SU-DHL-6 (cell line): ENCODE measurements around the gene BBS10.
"Not testable (repeated sequence)": the region's sequence is repeated elsewhere in the genome, so short reads cannot be mapped to it uniquely, and the experiment has no call there.

ENCODE experiments used
- H2AFZ ChIP-seq: fragments of 200-600 bp; sonication (generic); 2 replicates; pipeline ENCODE4 v1.6.1; 2014; ENCODE audit warnings: low read depth, mild to moderate bottlenecking, moderate library complexity, mixed read lengths, antibody characterized with exemption, low read length; ENCODE audit not compliant: severe bottlenecking
- H3F3A ChIP-seq: fragments of 200-600 bp; shearing (Covaris generic); 2 replicates; pipeline ENCODE4 v1.6.0; 2016; ENCODE audit warnings: antibody characterized with exemption, mild to moderate bottlenecking; ENCODE audit not compliant: insufficient read depth
- H3K27ac ChIP-seq: fragments of 200-600 bp; sonication (generic); 2 replicates; pipeline ENCODE4 v1.5.1; 2016; ENCODE audit warnings: low read depth, mild to moderate bottlenecking, low read length, moderate library complexity, mixed read lengths
- H3K27me3 ChIP-seq: fragments of 200-600 bp; sonication (generic), shearing (Covaris generic); 2 replicates; pipeline ENCODE4 v1.6.0; 2014; ENCODE audit warnings: mild to moderate bottlenecking, low read length
- H3K36me3 ChIP-seq: fragments of 200-600 bp; sonication (generic); 2 replicates; pipeline ENCODE4 v1.6.1; 2014; ENCODE audit warnings: mild to moderate bottlenecking, low read length, mixed read lengths
- H3K4me2 ChIP-seq: fragments of 300-600, 200-600 bp; shearing (Covaris generic), sonication (generic); 2 replicates; pipeline ENCODE4 v1.6.0; 2014; ENCODE audit warnings: low read length, low read depth, mild to moderate bottlenecking; ENCODE audit not compliant: poor library complexity, severe bottlenecking
- H3K4me3 ChIP-seq: fragments of 200-600 bp; sonication (generic); 2 replicates; pipeline ENCODE4 v1.5.1; 2014; ENCODE audit warnings: antibody characterized with exemption, low read length, mild to moderate bottlenecking, mixed read lengths; ENCODE audit not compliant: insufficient read depth, poor library complexity, severe bottlenecking
- H3K79me2 ChIP-seq: fragments of 200-600 bp; sonication (generic); 2 replicates; pipeline ENCODE4 v1.6.1; 2014; ENCODE audit warnings: mild to moderate bottlenecking, low read length, moderate library complexity; ENCODE audit not compliant: insufficient read depth
- H3K9ac ChIP-seq: fragments of 200-600 bp; sonication (generic); 2 replicates; pipeline ENCODE4 v1.7.0; 2014; ENCODE audit warnings: mild to moderate bottlenecking, low read length
- H3K9me2 ChIP-seq: fragments of 200-600 bp; sonication (generic); replicated peaks from 2 replicates; pipeline ENCODE4 v1.6.1; 2014; ENCODE audit warnings: low read length; ENCODE audit not compliant: insufficient read depth
- H3K9me3 ChIP-seq: fragments of 200-600 bp; sonication (generic); 2 replicates; pipeline ENCODE4 v1.6.1; 2014; ENCODE audit warnings: low read length, mixed read lengths; ENCODE audit not compliant: insufficient read depth
- H4K20me1 ChIP-seq: fragments of 200-600 bp; sonication (generic); 2 replicates; pipeline ENCODE4 v1.6.1; 2014; ENCODE audit warnings: low read depth, mild to moderate bottlenecking, antibody characterized with exemption, low read length, moderate library complexity, mixed read lengths
- EZH2phosphoT487 ChIP-seq: fragments of 200-600 bp; sonication (generic), shearing (Covaris generic); conservative IDR thresholded peaks from 2 replicates; pipeline ENCODE4 v1.6.1; 2018; ENCODE audit warnings: mild to moderate bottlenecking, antibody characterized with exemption, low read length, moderate library complexity, mixed read lengths
- TF ChIP-seq, protein P1 (sequence below): fragments of 200-600 bp; sonication (generic); IDR thresholded peaks from one replicate; pipeline ENCODE4 v1.5.1; 2017; ENCODE audit warnings: antibody characterized with exemption, mild to moderate bottlenecking, low read length, moderate library complexity; ENCODE audit not compliant: insufficient read depth, poor library complexity, severe bottlenecking

BBS10 gene

DNA sequence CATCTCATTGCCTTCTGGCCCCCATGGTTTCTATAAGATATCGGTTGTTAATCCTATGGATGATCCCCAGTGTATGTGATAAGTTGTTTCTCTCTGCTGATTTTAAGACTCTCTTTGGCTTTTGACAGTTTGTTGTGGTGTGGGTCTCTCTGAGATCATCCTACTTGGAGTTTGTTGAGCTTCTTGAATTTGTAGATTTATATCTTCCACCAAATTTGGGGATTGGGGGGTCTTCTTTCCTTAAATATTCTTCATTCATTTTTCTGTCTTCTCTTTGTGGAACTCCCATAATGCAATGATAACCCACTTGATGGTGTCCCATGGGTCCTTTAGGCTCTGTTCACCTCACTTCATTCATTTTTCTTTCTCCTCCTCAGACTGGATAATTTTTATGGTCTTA, 20.0 kb upstream of the BBS10 start:
- H3K79me2 ChIP-seq, result no peaks in the 10 kb centered on the region
- no peaks in the 10 kb centered on the region for H3F3A ChIP-seq
- no peak overlapping the region for H3K9ac ChIP-seq
- no peak overlapping the region for H2AFZ ChIP-seq
- no peak overlapping the region for H3K4me3 ChIP-seq
- TF ChIP-seq, protein P1, sequence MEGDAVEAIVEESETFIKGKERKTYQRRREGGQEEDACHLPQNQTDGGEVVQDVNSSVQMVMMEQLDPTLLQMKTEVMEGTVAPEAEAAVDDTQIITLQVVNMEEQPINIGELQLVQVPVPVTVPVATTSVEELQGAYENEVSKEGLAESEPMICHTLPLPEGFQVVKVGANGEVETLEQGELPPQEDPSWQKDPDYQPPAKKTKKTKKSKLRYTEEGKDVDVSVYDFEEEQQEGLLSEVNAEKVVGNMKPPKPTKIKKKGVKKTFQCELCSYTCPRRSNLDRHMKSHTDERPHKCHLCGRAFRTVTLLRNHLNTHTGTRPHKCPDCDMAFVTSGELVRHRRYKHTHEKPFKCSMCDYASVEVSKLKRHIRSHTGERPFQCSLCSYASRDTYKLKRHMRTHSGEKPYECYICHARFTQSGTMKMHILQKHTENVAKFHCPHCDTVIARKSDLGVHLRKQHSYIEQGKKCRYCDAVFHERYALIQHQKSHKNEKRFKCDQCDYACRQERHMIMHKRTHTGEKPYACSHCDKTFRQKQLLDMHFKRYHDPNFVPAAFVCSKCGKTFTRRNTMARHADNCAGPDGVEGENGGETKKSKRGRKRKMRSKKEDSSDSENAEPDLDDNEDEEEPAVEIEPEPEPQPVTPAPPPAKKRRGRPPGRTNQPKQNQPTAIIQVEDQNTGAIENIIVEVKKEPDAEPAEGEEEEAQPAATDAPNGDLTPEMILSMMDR, result no peak
- no peak for TF ChIP-seq EZH2phosphoT487
- H4K20me1 ChIP-seq, result no peaks in the 10 kb centered on the region
- peaks cover 40% of the 10 kb centered on the region for H3K36me3 ChIP-seq
- no peak overlapping the region for H3K27ac ChIP-seq
- H3K9me3 ChIP-seq, result no peaks in the 10 kb centered on the region
- H3K4me2 ChIP-seq, result no peak overlapping the region
- no peaks in the 10 kb centered on the region for H3K9me2 ChIP-seq
- H3K27me3 ChIP-seq, result no peaks in the 10 kb centered on the region

DNA sequence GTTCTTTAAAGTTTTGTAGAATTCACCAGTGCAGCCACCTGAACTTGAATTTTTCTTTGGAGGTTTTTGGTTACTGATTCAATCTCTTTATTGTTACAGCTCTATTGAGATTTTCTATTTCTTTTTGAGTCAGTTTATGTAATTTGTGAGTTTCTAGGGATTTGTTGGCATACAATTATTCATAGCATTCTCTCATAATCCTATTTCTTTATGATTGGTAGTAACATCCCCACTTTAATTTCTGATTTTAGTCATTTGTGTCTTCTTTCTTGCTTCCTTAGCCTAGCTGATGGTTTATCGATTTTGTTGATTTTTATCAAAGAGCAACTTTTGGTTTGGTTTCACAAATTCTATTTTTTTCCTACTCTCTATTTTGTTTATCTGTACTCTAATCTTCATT, 17.9 kb upstream of the BBS10 start:
- no peaks in the 10 kb centered on the region for H3K9me3 ChIP-seq
- no peak overlapping the region for H2AFZ ChIP-seq
- H3F3A ChIP-seq, result no peaks in the 10 kb centered on the region
- H3K36me3 ChIP-seq, result peaks cover 37% of the 10 kb centered on the region
- H3K4me2 ChIP-seq, result no peak overlapping the region
- no peaks in the 10 kb centered on the region for H3K27me3 ChIP-seq
- H4K20me1 ChIP-seq, result no peaks in the 10 kb centered on the region
- no peak for TF ChIP-seq EZH2phosphoT487
- TF ChIP-seq, protein P1, result no peak
- H3K4me3 ChIP-seq, result no peak overlapping the region
- H3K9me2 ChIP-seq, result no peaks in the 10 kb centered on the region
- no peak overlapping the region for H3K9ac ChIP-seq
- no peaks in the 10 kb centered on the region for H3K79me2 ChIP-seq
- no peak overlapping the region for H3K27ac ChIP-seq

DNA sequence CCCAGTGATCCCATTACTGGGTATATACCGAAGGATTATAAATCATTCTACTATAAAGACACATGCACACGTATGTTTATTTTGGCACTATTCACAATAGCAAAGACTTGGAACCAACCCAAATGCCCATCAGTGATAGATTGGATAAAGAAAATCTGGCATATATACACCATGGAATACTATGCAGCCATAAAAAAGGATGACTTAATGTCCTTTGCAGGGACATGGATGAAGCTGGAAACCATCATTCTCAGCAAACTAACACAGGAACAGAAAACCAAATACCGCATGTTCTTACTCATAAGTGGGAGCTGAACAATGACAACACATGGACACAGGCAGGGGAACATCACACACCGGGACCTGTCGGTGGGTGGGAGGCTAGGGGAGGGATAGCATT, 15.9 kb upstream of the BBS10 start:
- not testable (repeated sequence) for H3K4me3 ChIP-seq, H3K9ac ChIP-seq, H3F3A ChIP-seq, H3K79me2 ChIP-seq, H3K27me3 ChIP-seq, H3K27ac ChIP-seq, H3K4me2 ChIP-seq, H4K20me1 ChIP-seq, H2AFZ ChIP-seq, H3K9me3 ChIP-seq, H3K9me2 ChIP-seq
- peaks cover 33% of the 10 kb centered on the region for H3K36me3 ChIP-seq

DNA sequence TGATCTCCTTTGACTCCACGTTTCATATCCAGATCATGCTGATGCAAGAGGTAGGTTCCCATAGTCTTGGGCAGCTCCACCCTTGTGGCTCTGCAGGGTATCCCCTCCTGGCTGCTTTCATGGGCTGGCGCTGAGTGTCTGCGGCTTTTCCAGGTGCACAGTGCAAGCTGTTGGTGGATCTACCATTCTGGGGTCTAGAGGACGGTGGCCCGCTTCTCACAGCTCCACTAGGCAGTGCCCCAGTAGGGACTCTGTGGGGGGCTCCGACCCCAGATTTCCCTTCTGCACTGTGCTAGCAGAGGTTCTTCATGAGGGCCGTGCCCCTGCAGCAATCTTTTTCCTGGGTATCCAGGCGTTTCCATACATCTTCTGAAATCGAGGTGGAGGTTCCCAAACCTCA, 12.1 kb upstream of the BBS10 start:
- no peak overlapping the region for H3K4me2 ChIP-seq
- H3K36me3 ChIP-seq, result 0 out of 2 replicates have a peak, but pooled peaks cover 8% of the 10 kb centered on the region
- no peak overlapping the region for H3K9ac ChIP-seq
- H3F3A ChIP-seq, result no peaks in the 10 kb centered on the region
- H3K9me3 ChIP-seq, result no peaks in the 10 kb centered on the region
- no peak overlapping the region for H3K27ac ChIP-seq
- H3K27me3 ChIP-seq, result no peaks in the 10 kb centered on the region
- no peak overlapping the region for H3K4me3 ChIP-seq
- H3K9me2 ChIP-seq, result no peaks in the 10 kb centered on the region
- H2AFZ ChIP-seq, result no peak overlapping the region
- H3K79me2 ChIP-seq, result no peaks in the 10 kb centered on the region
- no peaks in the 10 kb centered on the region for H4K20me1 ChIP-seq
- no peak for TF ChIP-seq EZH2phosphoT487
- TF ChIP-seq, protein P1, result no peak
